Measurements from ENCODE around the gene USP11.
"Not testable (repeated sequence)": the region's sequence is repeated elsewhere in the genome, so short reads cannot be mapped to it uniquely, and the experiment has no call there.

The USP11 gene

DNA sequence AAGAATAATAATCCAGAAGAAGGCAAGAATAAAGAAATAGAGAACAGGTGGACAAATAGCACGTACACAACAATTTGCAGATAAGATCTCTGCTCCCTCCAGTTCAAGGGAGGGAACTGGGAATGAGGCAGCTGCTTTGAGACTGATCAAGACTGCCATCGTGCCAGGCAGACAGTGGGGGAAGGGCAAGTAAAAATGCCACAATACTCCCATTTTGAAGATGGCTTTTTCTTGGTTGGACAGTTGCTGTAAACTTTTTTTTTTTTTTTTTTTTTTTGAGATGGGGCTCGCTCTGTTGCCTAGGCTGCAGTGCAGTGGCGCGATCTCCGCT, 17.2 kb downstream of the USP11 start:
- FAIRE-seq: no peak

DNA sequence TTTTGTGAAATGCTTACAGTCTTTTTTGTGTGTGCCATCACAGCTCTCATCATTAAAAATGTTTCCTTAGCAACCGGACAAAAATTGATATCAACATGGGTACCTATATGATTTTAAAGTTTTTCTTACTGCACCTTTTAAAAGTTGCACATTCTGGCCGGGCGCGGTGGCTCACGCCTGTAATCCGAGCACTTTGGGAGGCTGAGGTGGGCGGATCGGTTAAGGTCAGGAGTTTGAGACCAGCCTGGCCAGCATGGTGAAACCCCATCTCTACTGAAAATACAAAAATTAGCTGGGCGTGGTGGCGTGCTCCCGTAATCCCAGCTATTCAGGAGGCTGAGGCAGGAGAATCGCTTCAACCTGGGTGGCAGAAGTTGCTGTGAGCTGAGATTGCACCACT, 24.8 kb downstream of the USP11 start:
- not testable (repeated sequence) for FAIRE-seq

DNA sequence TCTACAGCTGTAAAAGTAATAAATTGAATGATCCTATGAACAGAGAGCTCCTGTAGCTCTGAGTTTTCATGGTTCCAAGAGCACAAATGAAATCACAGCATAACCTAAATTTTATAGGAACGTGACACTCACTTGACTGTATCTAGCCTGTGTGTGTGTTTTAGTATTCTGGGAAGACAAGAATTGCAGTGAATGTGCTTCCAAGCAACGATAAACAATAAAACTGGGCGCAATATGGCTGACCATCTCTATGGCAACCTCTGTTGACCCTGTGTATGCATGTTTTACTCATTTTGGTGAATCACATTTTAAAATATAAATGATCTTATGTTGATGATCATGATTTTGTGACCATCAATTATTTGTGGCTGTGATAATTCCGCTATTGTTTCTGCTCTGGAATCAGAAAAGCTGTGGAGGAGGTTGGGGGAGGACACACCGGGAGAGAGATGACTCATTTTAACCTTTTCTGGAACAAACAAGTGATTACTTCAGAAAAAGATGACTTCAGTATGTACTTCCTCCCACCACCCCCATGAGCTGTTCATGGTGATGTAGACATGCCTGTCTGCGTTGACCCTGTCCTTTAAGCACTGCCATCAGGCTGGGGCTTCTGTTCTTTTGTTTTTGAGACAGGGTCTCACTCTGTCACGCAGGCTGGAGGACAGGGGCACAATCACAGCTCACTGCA, 31.8 kb downstream of the USP11 start:
- FAIRE-seq: no peak

- FAIRE-seq: no peak
Measured at GRCh38 chrX:47266643-47267042, 33.8 kb downstream of the USP11 start.

DNA sequence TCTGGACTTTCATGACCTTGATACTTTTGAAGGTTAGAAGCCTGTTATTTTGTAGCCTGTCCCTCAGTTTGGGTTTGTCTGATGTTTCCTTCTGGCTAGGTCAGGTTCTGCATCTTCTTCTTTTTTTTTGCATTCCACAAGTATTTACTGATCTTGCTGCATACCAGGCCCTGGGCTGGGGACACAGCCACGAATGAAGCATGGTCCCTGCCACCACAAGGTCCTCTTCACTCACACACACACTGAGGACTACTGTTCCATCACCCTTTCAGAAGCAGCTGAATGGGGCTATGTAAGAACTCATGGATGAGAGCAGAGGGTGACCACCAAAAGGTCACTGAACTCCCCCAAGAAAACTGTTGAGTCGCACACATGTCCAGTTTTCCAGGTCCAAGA, 39.2 kb downstream of the USP11 start:
- FAIRE-seq: no peak

GRCh38 chrX:47273011-47273730, 40.4 kb downstream of the USP11 start:
- no peak for FAIRE-seq

- FAIRE-seq: no peak
Measured at GRCh38 chrX:47278691-47279090, 45.9 kb downstream of the USP11 start.

DNA sequence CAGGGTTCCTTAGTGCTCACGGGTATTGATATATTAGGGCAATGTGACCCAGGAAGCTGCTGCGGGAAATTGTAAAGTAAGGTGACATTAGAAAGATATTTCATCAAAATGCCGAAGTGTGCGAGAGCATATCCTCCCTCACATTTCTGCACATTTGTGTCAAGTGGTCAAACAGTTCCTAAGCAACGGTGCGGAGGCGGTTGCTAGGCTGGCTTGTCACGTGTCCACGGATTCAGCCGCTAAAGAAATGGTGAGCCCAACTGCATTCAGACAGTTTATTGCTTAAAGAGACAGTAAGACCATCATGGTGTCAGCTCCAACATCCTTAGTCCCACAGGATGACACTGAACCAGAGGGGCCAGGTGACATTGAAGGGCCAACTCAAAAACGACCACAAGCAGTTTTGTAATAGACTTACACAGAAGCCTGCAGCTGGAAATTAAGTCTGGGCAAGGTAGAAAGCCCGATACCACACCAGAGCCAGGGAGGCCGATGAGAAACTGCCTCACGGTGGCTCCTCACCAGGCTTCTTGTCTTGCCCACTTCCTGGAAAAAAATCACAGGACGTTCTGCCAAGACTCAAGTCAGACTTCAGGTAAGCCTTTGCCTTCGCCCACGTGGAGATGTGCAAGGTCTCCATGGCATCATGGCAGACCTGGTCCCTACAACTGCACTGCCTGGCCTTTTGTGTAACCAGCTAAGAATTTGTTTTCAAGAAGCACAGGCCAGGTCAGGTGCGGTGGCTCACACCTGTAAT, 50.4 kb downstream of the USP11 start:
- no peak for FAIRE-seq

DNA sequence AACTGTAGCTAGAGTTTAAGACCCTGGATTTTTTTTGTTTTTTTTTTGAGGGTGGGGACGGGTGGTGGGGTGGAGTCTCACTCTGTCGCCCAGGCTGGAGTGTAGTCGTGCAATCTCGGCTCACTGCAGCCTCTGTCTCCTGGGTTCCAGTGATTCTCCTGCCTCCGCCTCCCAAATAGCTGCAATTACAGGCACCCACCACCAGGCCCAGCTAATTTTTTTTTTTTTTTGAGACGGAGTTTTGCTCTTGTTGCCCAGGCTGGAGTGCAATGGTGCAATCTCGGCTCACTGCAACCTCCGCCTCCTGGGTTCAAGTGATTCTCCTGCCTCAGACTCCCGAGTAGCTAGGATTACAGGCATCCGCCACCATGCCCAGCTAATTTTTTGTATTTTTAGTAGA, 51.8 kb downstream of the USP11 start:
- not testable (repeated sequence) for FAIRE-seq

DNA sequence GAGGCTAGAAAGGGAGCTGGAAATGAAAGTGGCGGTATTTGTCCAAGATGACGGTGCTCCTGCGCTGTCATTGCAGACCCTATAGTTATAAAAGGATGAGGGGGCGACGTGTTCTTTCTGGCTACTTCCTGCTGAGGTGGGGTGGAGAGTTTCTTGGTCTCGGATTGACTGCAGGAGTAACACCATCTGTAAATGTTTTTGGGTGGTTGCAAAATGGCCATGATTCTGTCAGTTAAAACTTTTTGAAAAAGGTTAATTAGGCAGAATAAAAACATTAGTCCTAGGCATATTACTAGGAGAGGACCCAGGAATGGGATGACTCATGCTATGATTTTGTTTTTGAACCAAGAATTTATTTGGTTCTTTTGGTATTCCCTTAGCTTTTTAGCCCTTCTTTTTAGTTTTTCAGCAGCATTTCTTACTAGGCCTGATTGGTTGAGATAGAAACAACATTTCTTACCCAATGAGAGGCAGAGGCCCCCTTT, 53.1 kb downstream of the USP11 start:
- FAIRE-seq: no peak

GRCh38 chrX:47293106-47293505, 60.3 kb downstream of the USP11 start:
- no peak for FAIRE-seq

DNA sequence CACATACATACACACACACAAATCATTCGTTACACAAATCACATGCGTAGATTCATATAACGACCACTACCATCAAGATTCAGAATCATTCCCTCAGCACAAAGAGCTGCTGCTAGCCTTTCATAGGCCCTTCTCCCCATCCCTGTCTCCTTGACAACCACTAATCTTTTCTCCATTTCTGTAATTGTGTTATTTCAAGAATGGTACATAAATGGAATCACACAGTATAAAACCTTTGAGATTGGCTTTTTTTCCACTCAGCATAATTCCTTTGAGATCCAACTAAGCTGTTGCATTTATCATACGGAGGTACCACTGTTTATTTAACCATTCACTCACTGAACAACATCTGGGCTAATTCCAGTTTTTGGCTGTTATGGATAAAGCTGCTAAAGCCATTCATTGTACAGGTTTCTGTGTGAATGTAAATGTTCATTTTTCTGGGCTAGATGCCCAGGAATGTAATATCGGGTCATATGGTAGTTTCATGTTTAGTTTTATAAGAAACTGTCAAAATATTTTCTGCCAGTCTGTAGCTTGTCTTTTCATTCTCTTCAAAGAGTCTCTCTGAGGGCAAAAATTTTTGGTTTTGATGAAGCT, 64.1 kb downstream of the USP11 start:
- no peak for FAIRE-seq

DNA sequence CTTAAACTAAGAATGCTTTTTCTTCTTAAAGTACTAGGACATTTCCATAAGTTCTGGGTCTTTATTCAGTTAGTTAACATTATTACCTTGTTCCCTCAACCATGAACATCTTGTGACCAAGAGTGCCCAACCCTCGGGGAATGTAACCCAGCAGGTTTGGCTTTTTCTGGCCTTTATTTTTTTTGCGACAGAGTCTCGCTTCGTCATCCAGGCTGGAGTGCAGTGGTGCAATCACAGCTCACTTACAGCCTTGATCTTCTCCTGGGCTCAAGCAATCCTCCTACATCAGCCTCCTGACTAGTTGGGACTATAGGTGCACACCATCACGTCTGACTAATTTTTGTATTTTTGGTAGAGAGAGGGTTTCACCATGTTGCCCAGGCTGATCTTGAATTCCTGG, 65.1 kb downstream of the USP11 start:
- no peak for FAIRE-seq
